GM21529 (cell line): Measurements from ENCODE around the gene ANTXRL.
"Not testable (repeated sequence)": the region's sequence is repeated elsewhere in the genome, so short reads cannot be mapped to it uniquely, and the experiment has no call there.

ENCODE experiments used
- ATAC-seq: cut with Tn5 transposase; IDR thresholded peaks from one replicate; pipeline ENCODE4 v1.9.1; 2021; ENCODE audit not compliant: unreplicated experiment

Gene ANTXRL

DNA sequence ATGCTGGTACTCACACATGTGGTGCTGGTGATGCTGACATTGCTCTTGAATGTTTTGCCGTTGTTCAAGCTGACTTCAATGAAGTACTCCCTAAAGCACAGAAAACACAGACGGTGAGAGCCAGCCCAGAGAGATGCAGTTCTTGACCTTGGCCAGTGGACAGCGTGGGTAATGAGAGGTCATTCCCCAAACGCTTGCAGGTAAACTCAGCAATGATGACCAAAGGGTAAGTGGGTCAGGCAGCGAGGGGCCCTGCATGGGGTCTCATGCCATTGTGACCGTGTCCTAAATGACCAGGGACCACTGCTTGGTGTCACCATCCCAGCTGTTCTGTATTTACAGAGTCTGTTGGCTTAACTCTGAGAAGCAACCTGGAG is 32.8 kb upstream of the ANTXRL start:
- ATAC-seq = no peak

DNA sequence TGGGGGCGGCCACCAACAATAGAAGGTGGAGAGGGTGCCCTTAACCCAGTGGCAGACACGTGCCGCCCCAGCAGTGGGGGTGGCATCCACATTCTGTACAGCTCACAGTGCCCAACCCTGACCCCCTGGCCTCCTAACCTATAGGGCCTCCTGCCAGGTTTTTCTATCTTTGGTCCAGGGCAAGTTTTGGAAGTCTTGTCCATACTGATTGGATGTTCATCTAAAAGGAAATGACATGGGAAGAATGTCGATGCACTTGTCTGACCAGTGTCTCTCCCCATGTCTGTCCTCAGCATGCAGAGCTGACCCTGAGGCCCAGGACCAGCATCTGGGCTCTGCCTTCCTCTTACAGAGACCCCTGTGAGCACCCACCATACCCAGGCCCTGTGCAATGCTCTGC is 32.3 kb upstream of the ANTXRL start:
- no peak for ATAC-seq

DNA sequence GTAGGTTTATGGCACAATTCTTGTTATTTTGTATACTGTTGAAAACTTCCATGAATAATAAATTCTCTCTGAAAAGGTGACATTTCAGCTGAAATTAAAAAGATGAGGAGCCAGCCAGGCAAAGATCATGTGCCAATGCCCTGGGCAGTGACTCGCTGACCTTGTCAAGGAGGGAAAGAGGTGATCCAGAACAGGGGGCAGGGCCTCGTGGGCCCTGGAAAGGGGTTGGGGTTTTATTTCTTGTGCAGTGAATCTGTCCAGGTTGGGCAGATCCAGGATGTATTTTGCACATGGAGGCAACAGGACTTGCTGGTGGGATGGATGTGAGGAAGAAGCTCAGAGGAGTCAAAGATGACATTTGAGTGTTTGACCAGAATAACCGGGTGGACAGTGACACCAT is 31.6 kb upstream of the ANTXRL start:
- not testable (repeated sequence) for ATAC-seq

DNA sequence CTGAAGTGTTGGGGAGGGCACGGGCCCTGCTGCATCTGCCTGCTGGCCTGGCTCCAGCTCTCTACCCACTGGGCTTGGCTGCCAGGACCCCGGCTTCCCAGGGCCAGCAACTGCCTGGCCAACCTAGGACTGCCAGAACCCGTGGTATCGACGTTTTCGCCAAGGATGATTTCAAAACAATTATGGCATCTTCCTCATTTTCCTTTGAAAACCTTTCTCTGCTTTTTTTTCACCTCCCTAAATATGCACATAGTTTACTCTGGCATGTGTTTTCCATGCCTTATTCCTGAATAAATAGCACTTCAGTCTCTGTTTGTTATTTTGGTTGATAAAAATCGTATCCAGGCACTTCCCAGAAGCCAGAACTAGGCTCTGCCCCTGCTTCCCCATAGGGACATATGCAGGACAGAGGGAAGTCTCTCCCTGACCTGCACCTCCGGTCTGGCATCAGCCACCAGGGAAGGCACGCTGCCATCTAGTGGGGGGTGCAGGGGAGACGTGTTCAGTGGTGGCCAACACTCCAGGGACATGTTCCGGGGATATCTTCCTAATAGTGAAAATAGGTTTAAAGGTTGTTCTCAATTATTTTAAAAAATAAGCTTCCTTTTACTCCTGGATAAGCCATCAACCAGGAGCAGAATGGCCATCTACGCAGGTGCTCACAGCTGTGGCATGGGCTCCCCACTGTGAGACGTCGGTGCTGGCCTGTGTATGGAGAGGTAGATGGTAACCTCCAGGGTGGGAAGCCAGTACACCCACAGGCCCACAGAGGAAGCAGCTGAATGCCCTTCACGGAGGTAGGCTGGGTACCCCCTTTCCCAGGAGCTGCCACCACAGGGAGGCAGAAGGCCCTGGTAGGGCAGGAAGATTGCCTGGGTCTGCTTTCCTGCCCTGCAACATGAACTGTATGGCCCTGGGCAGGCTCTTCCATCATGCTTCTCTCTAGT is 30.7 kb upstream of the ANTXRL start:
- ATAC-seq = no peak

DNA sequence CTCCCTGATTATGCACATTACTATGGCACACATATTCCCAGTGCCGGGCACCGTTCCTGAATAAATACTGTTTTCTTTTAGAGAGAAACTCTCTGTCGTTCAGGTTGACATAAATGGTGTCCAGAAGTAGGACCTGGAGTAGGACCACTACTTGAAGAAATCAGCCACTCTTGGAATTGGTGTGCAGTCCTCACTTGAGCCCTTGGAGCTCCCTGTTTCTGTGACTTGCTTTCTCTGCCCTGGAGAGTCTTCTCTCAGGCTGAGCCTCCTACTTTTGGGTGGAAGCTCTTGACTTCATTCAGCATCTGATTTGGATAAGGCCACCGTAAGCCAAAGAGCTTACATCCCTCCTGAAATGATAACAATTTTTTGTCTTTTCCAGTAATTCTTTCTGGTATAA is 29.7 kb upstream of the ANTXRL start:
- ATAC-seq = no peak

DNA sequence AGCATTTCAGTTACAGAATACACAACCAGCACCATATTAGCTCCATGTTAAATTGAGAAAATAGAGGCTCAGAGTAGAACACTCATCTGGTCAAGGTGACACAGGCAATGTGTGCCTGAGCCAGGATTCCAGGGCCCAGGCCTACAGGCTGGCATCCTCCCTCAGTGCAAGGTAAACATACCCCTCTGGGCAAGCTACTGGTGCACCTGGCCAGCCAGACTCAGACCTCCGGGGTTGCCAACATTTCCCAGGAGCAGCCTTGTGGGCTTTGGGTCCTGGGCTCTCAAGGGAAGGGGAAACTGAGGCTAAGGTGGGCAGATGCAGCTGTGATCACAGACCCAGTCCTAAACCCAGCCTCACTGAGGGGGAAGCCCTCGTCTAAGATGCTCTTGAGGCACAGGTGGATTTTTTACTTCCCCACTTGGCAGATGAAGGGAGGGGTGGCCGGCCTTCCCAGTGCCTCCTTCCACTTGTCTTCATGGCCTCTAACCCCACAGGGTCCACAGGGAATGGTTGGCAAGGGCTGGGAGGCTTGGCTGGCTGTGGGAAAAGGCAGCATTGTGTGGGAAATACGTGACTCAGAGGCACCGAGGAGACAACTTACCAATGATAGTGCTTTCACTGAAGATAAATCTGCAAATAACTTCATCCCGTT is 23.8 kb upstream of the ANTXRL start:
- ATAC-seq = not testable (repeated sequence)

DNA sequence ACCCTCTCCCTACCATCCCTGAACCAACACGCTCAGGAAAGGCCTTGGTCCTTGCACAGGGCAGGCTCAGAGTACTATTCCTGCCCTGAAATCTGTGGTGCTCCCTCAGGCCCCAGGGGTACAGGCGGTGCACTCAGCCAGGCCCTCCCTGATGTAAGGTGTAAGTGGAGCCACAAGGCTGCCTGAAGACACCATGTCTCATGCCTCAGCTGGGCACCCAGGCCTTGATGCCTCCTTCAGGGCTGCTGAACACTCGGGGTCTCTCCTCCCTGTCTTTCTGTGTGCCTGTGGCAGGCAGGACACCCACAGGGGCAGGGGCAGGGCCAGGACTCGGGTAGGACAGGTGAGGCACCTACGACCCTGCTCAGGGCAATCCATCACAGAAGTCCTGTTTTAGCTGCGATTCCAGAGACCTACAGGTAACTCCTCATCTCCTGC is 22.9 kb upstream of the ANTXRL start:
- ATAC-seq = no peak

DNA sequence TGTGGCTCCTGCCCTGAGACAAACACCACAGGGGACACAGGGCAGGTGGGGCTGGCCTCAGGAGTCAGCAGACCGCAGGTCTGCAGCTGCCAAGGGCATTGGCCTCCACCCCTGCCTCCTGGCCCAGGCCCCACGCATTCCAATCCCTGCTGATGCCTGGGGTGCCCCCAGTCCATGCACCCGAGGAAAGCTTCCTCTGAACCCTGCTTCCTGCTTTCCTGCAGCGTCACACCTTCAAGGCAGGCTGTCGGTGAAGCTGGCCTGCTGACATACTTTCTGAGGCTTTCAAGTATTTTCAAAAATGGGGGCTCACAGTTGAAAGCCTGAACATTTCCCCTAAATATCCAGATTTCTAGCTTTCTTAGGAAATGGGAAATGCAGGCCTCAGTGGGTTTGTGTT is 22.5 kb upstream of the ANTXRL start:
- ATAC-seq = no peak

DNA sequence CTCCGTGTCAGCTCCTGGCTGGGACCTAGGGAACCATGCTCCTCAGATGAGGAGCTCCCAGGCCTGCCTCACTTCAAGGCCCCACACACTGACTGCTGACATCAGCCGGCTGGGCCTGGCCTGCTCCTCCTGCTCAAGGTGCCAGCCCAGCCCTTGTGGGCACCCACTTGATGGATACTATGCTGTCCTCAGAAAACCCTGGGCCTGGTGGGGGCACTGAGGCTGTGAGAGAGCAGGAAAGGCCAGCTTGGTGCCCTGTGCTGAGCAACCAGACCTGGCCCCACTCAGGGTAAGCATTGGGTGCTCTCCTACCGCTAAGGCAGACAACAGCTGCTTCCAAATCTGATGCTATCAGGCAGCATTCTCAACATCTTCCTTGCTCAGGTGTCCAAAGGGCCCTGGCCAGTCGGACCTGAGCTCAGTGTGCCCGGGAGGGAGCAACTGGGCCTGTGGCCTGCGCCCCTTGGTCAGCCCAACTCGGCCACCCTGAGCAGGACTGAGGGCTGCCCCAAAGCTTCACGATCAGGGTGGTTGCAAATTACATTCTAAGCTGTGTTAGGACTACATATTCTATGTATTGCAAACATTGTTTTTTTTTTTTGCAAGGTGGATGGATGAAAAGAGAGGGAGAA is 21.9 kb upstream of the ANTXRL start:
- no peak for ATAC-seq

DNA sequence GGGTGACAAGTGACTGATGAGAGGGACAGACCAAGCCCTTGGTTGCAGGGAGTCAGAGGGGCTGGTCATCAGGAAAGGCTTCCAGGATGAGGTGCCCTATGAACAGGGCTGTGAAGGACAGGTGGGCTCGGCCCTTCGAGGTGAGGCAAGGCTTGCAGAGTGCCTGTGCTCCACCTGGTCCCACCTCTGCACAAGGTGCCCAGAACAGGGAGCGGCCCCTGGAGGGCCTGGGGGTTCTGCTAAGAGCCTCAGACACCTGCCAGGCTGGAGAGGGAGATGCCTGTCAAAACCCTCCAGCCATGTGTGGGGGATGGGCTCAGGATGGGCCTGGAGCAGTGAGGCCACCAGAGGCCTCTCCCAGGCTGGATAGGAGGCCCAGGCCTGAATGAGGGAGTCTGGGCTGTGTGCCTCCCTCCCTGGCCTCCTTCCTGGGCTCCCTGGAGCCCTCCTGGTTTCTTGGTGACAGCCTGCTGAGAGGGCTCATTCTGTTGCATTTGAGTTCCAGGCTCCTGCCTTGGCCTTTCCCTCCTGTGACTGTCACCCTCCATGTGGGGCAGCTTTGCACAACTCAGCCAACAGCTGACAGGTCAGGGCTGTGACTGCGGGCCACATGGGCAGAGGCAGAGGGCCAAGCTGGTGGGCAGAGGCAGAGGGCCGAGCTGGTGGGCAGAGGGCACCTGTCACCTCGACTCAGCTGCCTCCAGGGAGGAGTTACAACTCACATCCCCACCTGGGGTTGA is 21.1 kb upstream of the ANTXRL start:
- ATAC-seq = not testable (repeated sequence)

DNA sequence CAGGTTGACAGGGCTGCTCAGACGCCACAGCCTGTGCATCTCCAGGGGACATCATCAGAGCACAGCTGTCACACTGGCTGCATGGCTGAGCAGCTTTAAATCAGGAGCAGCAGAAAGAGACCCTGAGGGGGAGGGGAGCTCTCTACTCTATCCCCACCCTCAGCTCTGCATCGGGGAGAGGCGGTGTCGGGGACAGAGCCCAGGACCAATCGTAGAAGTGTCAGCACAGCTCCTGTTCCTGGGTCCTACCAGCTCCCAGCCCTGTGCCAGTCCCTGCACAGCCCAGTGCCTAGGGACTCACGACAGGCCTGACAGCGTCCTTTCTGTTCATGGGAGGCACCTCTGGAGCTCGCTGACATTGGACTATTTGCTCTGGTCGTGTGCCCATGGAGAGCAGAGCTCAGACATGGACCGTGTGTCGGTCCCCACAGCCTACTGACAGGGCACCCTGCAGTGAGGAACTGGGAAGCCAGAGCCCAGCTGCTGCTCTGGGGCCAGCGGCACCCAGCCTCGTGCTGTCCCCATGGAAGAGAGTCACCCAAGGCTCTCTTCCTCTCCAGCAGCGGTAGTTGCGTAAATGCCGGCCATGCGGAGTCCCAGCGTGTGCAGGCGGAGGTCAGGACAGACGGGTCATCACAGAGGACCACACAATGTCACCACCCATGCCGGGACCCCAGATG is 20.4 kb upstream of the ANTXRL start:
- no peak for ATAC-seq

DNA sequence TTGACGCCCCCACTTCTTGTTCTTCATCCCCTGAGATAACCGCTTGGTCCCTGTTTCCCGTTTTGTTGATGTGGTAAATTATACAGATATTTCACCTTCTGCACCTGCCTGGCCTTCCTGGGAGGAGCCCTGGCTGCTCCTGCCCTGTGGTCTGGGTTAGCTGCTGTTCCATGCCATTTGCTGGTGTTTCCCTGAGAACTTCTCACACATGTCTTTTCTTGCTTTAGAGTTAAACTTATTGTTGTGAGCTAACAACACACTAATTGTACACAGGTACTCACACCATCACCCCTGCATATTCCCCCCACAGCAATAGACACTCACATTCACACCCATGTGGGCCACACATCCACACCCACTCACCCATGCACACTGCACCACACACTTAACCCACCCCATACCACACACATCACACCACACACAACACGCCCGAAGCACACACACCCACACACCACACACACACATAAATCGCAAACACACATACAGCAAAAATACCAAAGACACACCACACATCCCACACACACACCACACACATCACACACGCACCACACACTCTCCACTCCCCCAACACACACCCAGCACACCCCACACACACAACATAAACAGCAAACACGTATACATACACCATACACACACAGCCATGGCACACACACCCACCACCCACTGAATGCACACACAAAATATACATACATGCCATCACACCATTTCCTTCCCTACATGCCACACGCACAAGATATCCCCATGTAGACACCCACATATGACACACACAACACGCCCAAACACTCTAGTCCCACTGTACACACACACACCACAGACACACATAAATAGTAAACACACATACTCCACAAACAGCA is 19.4 kb upstream of the ANTXRL start:
- ATAC-seq = no peak

DNA sequence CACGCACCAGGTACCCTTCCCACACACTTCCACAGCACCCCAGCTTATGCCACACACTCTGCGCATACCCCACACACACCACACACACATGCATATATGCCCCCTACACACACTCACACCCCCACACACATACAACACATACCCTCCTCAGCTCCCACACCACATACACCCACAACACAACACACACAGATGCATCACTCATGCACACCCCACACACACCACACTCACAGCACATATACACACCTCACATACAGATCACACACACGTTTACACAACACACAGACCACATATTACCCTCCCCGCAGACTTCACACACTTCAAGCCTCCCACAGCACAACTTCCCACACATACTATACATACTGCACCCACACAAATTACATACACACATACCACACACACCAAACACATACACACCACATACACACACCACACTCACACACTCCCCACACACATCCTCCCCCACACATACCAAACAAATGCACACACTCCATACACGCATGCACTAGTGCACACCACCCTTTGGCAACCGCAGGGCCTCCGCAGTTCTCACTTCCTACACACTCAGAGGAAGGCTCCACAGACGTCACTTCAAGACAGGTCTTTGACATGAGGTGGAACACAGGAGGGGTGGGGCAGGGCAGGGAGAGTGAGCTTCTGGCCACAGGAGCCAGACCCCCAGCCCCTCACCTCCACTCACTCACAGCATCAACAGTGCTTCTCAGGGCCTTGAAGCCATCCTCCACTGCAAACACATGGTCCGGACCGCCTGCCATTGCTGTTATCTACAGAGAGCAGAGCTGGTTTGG is 18.5 kb upstream of the ANTXRL start:
- ATAC-seq = peak; percentile 79

DNA sequence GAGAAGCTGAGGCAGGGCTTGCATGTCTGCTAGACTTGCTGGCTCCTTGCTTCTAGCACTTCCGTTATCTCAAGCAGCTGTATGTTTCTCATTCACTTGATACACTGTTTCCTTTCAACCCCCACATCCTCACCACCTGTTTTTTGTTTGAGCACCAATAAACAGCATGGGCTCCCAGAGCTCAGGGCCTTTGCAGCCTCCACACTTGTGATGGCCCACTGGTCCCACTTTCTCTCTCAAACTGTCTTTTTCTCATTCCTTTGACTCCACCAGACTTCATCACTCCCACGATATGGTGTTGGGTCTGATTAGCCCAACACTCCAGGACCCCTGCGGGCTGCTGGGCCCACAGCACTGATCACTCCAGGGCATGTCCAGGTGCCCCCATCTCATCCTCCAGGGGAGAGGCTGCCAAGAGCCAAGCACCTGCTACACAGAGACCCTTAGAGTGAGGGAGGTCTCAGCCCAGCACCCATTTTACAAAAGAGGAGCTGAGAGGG is 17.2 kb upstream of the ANTXRL start:
- not testable (repeated sequence) for ATAC-seq

DNA sequence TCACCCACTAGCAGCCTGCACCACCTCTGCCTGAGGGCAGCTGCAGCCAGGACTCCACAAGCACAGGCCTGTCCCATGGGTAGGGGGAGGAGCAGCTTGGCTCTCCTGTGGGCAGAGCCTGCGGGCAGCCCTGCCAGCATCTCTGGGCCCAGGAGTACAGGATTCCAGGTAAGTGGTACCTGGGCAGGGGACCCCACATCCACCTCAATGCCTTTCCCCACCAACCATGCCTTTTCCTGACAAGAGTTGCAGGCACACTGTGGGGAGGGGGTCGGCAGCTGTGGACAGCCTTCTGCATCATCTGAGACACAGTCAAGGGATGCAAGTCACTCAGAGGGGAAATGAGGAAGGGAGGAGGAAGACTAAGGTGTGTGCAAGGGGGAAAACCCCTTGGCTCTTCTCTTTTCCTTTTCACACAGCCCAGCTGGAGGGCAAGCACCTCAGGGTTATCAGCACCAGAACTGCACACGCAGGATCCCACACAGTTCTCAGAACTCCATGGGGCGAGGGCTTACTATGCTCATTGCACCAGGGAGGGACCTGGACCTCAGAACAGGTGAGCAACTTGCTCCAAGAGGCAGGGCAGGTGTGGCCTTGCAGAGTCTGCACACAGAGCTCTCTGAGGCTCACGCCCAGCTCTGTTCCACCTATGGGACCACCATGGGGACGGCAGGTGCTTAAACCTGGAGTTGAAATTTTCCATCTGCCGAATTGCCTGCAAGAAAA is 16.5 kb upstream of the ANTXRL start:
- ATAC-seq = no peak

DNA sequence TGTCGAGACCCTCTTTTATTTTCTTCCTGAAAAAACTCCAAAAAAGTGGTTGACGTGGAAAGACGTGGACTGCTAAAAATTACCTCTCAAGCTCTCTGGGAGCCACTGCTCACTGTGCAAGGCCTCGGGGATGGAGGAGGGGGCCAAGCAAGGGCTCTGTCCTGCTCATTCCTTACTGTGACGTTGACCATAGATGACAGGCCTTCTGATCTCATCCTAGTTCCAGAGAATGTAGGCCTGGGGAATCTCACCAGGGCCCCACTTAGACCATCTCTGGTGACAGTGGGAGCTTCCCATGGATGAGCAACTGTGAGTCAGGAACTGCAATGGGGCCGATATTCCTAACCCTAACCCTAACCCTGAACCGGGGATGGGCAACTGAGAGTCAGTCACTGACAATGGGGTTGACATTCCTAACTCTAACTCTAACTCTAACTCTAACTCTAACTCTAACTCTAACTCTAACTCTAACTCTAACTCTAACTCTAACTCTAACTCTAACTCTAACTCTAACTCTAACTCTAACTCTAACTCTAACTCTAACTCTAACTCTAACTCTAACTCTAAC is 15.8 kb upstream of the ANTXRL start:
- not testable (repeated sequence) for ATAC-seq

DNA sequence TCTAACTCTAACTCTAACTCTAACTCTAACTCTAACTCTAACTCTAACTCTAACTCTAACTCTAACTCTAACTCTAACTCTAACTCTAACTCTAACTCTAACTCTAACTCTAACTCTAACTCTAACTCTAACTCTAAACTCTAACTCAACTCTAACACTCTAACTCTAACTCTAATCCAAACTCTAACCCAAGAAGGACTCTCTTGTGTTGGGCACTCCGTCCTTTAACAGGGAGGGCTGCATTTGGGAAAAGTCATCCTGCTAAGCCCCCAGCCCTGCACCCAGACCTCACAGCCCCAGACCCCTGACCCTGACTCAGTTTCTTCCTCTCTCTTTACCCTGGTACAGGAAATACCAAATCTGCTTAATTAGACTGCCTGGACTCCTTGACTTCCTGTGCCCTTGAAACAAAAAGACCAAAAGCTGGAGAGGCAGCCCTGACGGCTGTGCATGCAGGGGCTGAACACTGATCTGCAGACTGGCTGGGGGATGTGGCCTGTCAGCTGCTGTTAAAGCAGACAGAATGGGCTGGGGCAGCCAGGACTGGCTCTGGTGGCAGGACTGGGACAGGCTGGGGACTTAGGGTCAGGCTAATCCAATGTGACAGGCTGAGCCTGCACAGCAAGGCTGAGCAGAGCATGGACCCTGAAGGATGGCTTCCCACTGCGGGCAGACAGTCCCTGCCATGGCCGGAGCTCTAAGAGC is 14.8 kb upstream of the ANTXRL start:
- not testable (repeated sequence) for ATAC-seq
